Left ventricle myocardium superior (tissue), 1 donor: Measurements from ENCODE around the gene CCDC178. TPM values are rescaled to one million over a fixed set of nuclear protein-coding genes. Genes with fewer than 3 reads are reported as not detected.
"Not testable (repeated sequence)": the region's sequence is repeated elsewhere in the genome, so short reads cannot be mapped to it uniquely, and the experiment has no call there.

ENCODE experiments used
- ATAC-seq: fragments of 200-7000 bp; cut with Tn5 transposase; one replicate; pipeline ENCODE4 v1.9.1; 2020; ENCODE audit warnings: mild to moderate bottlenecking, moderate library complexity
- DNase-seq: peaks from one replicate; pipeline ENCODE4 v3.0.0-alpha.2; 2020
- intact Hi-C: fragments of 100-400 bp; cut with micrococcal nuclease; formaldehyde crosslinking; loops from one replicate; pipeline ENCODE4 v1.11.0; 2022
- total RNA-seq: library from RNA; stranded (reverse); fragmentation: NEBNext Ultra II Directional; extraction: Animal tissue kit (Norgen Biotek cat#: 25700); gene quantifications from one replicate; pipeline ENCODE4 v1.2.1, GENCODE V29; 2021
- donor health status: DM: no; HTN: yes; CAD: no; lungs with severe emphysema.

The CCDC178 gene
- total RNA-seq, 1 donor from 2014 or later: 0.55 TPM

GRCh38 chr18:33372442-33372841, 68.1 kb downstream of the CCDC178 start:
- ATAC-seq (no peak), DNase-seq (no peak)
- intact Hi-C loops: no loop called here

GRCh38 chr18:33369711-33370449, 70.6 kb downstream of the CCDC178 start:
- ATAC-seq (no peak), DNase-seq (no peak)
- intact Hi-C loops: no loop called here

GRCh38 chr18:33356735-33357134, 83.8 kb downstream of the CCDC178 start:
- DNase-seq (no peak), ATAC-seq (no peak)
- intact Hi-C loops: no loop called here

GRCh38 chr18:33355756-33356155, 84.8 kb downstream of the CCDC178 start:
- intact Hi-C loops: no loop called here
- DNase-seq (no peak), ATAC-seq (no peak)

GRCh38 chr18:33355263-33355662, 85.3 kb downstream of the CCDC178 start:
- intact Hi-C loops: no loop called here
- DNase-seq (no peak), ATAC-seq (no peak)

- intact Hi-C loops: no loop called here
- no peak for ATAC-seq
These were observed 90.3 kb downstream of the CCDC178 start for GRCh38 chr18:33350256-33350655.

GRCh38 chr18:33339733-33340132, 100.8 kb downstream of the CCDC178 start:
- ATAC-seq, intact Hi-C loops, DNase-seq: not testable (repeated sequence)

More at GRCh38 chr18:33350256-33350655, 90.3 kb downstream of the CCDC178 start:
- no peak for DNase-seq

GRCh38 chr18:33334781-33335180, 105.7 kb downstream of the CCDC178 start:
- intact Hi-C loops: no loop called here
- ATAC-seq (no peak), DNase-seq (no peak)

GRCh38 chr18:33330711-33331110, 109.8 kb downstream of the CCDC178 start:
- no peak for DNase-seq
- intact Hi-C loops: no loop called here
- ATAC-seq: no peak

- DNase-seq: no peak
- ATAC-seq: no peak
- intact Hi-C loops: no loop called here
These were observed 113.5 kb downstream of the CCDC178 start for GRCh38 chr18:33326975-33327374.

GRCh38 chr18:33317640-33318039, 122.9 kb downstream of the CCDC178 start:
- intact Hi-C loops: no loop called here
- ATAC-seq (no peak), DNase-seq (no peak)

- DNase-seq (no peak), ATAC-seq (no peak)
- intact Hi-C loops: no loop called here
These were observed 124.4 kb downstream of the CCDC178 start for GRCh38 chr18:33316146-33316587.

GRCh38 chr18:33307520-33307919, 133.0 kb downstream of the CCDC178 start:
- ATAC-seq: no peak
- intact Hi-C loops: no loop called here

GRCh38 chr18:33304277-33304676, 136.2 kb downstream of the CCDC178 start:
- ATAC-seq (no peak), DNase-seq (no peak)
- intact Hi-C loops: no loop called here

More at GRCh38 chr18:33307520-33307919, 133.0 kb downstream of the CCDC178 start:
- no peak for DNase-seq

- DNase-seq (no peak), ATAC-seq (no peak)
- intact Hi-C loops: no loop called here
These were observed 149.0 kb downstream of the CCDC178 start for GRCh38 chr18:33291539-33291938.

GRCh38 chr18:33288082-33288716, 152.3 kb downstream of the CCDC178 start:
- ATAC-seq (no peak), DNase-seq (no peak)
- intact Hi-C loops: no loop called here

GRCh38 chr18:33282709-33283333, 157.7 kb downstream of the CCDC178 start:
- intact Hi-C loops: no loop called here
- DNase-seq (peak; percentile 26), ATAC-seq (no peak)

GRCh38 chr18:33282142-33282541, 158.4 kb downstream of the CCDC178 start:
- DNase-seq (no peak), ATAC-seq (no peak)
- intact Hi-C loops: no loop called here

- ATAC-seq (no peak), DNase-seq (no peak)
- intact Hi-C loops: no loop called here
These were observed 163.1 kb downstream of the CCDC178 start for GRCh38 chr18:33277431-33277830.

GRCh38 chr18:33275843-33276242, 164.7 kb downstream of the CCDC178 start:
- DNase-seq (no peak), ATAC-seq (no peak)
- intact Hi-C loops: no loop called here
